Measurements from ENCODE around the gene ADAMTS9.

ADAMTS9 gene

GRCh38 chr3:64475037-64475436 is 212.8 kb downstream of the ADAMTS9 start:
- TF ChIP-seq EZH2phosphoT487 (IDR thresholded peaks at IDR 0.05; ENCODE audit: borderline replicate concordance), result no peak
- TF ChIP-seq, protein P1, sequence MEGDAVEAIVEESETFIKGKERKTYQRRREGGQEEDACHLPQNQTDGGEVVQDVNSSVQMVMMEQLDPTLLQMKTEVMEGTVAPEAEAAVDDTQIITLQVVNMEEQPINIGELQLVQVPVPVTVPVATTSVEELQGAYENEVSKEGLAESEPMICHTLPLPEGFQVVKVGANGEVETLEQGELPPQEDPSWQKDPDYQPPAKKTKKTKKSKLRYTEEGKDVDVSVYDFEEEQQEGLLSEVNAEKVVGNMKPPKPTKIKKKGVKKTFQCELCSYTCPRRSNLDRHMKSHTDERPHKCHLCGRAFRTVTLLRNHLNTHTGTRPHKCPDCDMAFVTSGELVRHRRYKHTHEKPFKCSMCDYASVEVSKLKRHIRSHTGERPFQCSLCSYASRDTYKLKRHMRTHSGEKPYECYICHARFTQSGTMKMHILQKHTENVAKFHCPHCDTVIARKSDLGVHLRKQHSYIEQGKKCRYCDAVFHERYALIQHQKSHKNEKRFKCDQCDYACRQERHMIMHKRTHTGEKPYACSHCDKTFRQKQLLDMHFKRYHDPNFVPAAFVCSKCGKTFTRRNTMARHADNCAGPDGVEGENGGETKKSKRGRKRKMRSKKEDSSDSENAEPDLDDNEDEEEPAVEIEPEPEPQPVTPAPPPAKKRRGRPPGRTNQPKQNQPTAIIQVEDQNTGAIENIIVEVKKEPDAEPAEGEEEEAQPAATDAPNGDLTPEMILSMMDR (conservative IDR thresholded peaks at IDR 0.05; ENCODE audit: low read length), result 0 out of 2 replicates have a peak, but pooled peaks have one; percentile 13
- Histone ChIP-seq H3K4me2 (ENCODE audit: low read depth, low read length, poor library complexity, severe bottlenecking) (no peak overlapping the region), H2AFZ (ENCODE audit: low read length) (no peak overlapping the region), H4K20me1 (ENCODE audit: insufficient read depth, low read length, poor library complexity, severe bottlenecking) (no peaks in the 10 kb centered on the region), H3K4me1 (ENCODE audit: insufficient read depth, low read length, poor library complexity, severe bottlenecking) (no peaks in the 10 kb centered on the region), H3K9me2 (replicated peaks; ENCODE audit: low read depth, low read length) (no peaks in the 10 kb centered on the region), H3K9me3 (ENCODE audit: insufficient read depth, low read depth, low read length) (no peaks in the 10 kb centered on the region), H3F3A (ENCODE audit: low read depth) (no peaks in the 10 kb centered on the region), H3K36me3 (ENCODE audit: insufficient read depth, low read length) (no peaks in the 10 kb centered on the region), H3K79me2 (ENCODE audit: insufficient read depth, low read length) (no peaks in the 10 kb centered on the region), H3K4me3 (ENCODE audit: low read length, poor library complexity, severe bottlenecking) (no peak overlapping the region), H3K27me3 (ENCODE audit: insufficient read depth, low read length, poor library complexity, severe bottlenecking) (no peaks in the 10 kb centered on the region), H3K9ac (ENCODE audit: low read depth, low read length, poor library complexity, severe bottlenecking) (no peak overlapping the region)

DNA sequence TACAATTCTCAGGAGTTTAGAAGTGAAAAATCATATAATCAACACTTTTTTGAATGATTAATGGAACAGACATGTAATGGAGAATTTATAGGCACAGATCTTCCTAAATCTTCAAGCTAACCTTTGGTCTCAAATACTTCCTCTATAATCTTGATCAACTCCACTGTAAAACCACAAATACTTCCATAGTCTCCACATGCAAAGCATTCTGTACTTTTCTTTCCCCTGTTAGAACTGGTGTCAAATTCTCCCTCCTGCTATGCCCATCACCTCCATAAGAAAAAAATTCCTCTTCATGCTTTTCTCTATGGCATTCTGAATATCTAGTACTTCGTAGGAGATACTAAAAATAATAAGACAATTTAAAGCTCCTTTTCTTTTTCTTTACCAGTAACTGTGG is 214.3 kb downstream of the ADAMTS9 start:
- Histone ChIP-seq H3K9me2 (replicated peaks; ENCODE audit: low read depth, low read length) (no peaks in the 10 kb centered on the region), H3K36me3 (ENCODE audit: insufficient read depth, low read length) (no peaks in the 10 kb centered on the region), H3K27me3 (ENCODE audit: insufficient read depth, low read length, poor library complexity, severe bottlenecking) (no peaks in the 10 kb centered on the region), H3K4me2 (ENCODE audit: low read depth, low read length, poor library complexity, severe bottlenecking) (no peak overlapping the region), H3K4me1 (ENCODE audit: insufficient read depth, low read length, poor library complexity, severe bottlenecking) (no peaks in the 10 kb centered on the region), H3K79me2 (ENCODE audit: insufficient read depth, low read length) (no peaks in the 10 kb centered on the region), H3K9ac (ENCODE audit: low read depth, low read length, poor library complexity, severe bottlenecking) (no peak overlapping the region), H3K9me3 (ENCODE audit: insufficient read depth, low read depth, low read length) (no peaks in the 10 kb centered on the region), H3F3A (ENCODE audit: low read depth) (no peaks in the 10 kb centered on the region), H3K4me3 (ENCODE audit: low read length, poor library complexity, severe bottlenecking) (no peak overlapping the region), H4K20me1 (ENCODE audit: insufficient read depth, low read length, poor library complexity, severe bottlenecking) (no peaks in the 10 kb centered on the region), H2AFZ (ENCODE audit: low read length) (no peak overlapping the region)
- TF ChIP-seq EZH2phosphoT487 (IDR thresholded peaks at IDR 0.05; ENCODE audit: borderline replicate concordance), result no peak
- TF ChIP-seq, protein P1 (conservative IDR thresholded peaks at IDR 0.05; ENCODE audit: low read length), result no peak

- Histone ChIP-seq H3K9ac (ENCODE audit: low read depth, low read length, poor library complexity, severe bottlenecking) (no peak overlapping the region), H3K79me2 (ENCODE audit: insufficient read depth, low read length) (no peaks in the 10 kb centered on the region), H3K4me2 (ENCODE audit: low read depth, low read length, poor library complexity, severe bottlenecking) (no peak overlapping the region), H3K9me2 (replicated peaks; ENCODE audit: low read depth, low read length) (no peaks in the 10 kb centered on the region), H3K4me1 (ENCODE audit: insufficient read depth, low read length, poor library complexity, severe bottlenecking) (no peaks in the 10 kb centered on the region), H3K36me3 (ENCODE audit: insufficient read depth, low read length) (no peaks in the 10 kb centered on the region), H4K20me1 (ENCODE audit: insufficient read depth, low read length, poor library complexity, severe bottlenecking) (no peaks in the 10 kb centered on the region), H3F3A (ENCODE audit: low read depth) (no peaks in the 10 kb centered on the region), H3K27me3 (ENCODE audit: insufficient read depth, low read length, poor library complexity, severe bottlenecking) (no peaks in the 10 kb centered on the region), H2AFZ (ENCODE audit: low read length) (no peak overlapping the region), H3K9me3 (ENCODE audit: insufficient read depth, low read depth, low read length) (no peaks in the 10 kb centered on the region), H3K4me3 (ENCODE audit: low read length, poor library complexity, severe bottlenecking) (no peak overlapping the region)
- no peak for TF ChIP-seq EZH2phosphoT487 (IDR thresholded peaks at IDR 0.05; ENCODE audit: borderline replicate concordance)
- TF ChIP-seq, protein P1 (conservative IDR thresholded peaks at IDR 0.05; ENCODE audit: low read length), result no peak
Measured at GRCh38 chr3:64470436-64470835, 217.4 kb downstream of the ADAMTS9 start.

Data from Loucy (cell line).